Right renal pelvis (tissue), 4 donors: ENCODE results near the gene ZGRF1. TPM values are rescaled to one million over a fixed set of nuclear protein-coding genes. Genes with fewer than 3 reads are reported as not detected.
"Not testable (repeated sequence)": the region's sequence is repeated elsewhere in the genome, so short reads cannot be mapped to it uniquely, and the experiment has no call there.

Source experiments
- DNase-seq, 4 donors: peaks; one replicate each; pipeline ENCODE4 v3.0.0-alpha.2; 2013; ENCODE audit warnings: low read depth in 4 of 4, low spot score in 3 of 4, missing footprints in 1 of 4
- polyA plus RNA-seq, 4 donors: library from polyadenylated mRNA; unstranded; fragments of 120-200 nt; gene quantifications; one replicate each; pipeline ENCODE4 v1.2.1, GENCODE V29; 2013; ENCODE audit not compliant: insufficient read length in 4 of 4

Gene ZGRF1
- polyA plus RNA-seq, 4 donors: 11.6 to 14.8 (median 12.6) TPM

- DNase-seq: not testable (repeated sequence)
Measured at GRCh38 chr4:112644595-112645535, 8.2 kb upstream of the ZGRF1 start.

- no peak for DNase-seq
Measured at GRCh38 chr4:112642526-112642925, 5.8 kb upstream of the ZGRF1 start.

DNA sequence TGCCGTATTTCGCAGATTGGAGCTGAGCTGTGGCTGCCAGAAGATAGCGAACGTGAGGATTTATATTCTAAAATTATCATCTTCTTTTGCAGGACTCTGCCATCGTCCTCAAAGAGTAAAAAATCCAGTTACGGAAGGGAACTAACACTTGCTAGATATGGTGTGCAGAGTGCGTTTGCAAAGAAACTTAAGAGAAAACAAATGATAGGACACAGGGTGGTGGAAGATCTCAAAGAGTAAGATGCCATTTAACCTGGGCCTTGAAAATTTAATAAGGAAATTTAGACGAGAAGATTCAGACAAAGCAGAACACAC is 800 bp upstream of the ZGRF1 start:
- no peak for DNase-seq

GRCh38 chr4:112633477-112634235 is 3.1 kb downstream of the ZGRF1 start:
- no peak for DNase-seq

DNA sequence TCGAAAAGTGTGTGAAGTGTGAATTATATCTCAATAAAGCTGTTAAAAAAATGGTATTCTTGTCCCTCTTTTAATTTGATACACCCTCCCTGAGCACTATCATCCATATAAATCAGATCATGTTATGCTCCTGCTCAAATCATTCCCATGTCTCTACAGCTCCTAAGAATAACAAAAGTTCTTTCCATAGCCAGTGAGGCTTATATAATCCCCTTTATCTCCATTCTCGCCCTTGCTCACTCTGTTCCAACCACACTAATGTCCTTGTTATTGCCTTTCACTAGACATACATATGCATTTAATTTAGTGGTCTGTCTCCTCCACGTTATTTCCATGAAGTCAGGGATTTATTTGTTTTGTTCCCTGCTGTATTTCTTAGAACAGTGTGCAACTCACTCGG is 10.5 kb downstream of the ZGRF1 start:
- DNase-seq: no peak

DNA sequence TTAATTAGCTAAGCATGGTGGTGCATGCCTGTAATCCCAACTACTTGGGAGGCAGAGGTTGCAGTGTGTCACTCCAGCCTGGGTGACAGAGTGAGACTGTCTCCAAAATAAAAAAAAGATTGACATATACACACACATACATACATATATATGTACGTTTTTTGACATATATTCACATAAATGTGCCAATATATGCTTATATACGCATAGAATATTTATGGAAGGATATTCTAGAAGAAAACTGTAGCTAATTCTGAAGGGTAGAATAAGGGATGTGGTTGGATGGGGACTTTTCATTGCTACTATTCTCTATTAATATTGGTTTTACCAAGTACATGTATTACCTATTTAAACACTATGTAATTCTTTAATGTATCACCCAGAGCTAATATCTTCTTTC is 19.7 kb downstream of the ZGRF1 start:
- no peak for DNase-seq

GRCh38 chr4:112612814-112613213 is 23.9 kb downstream of the ZGRF1 start:
- not testable (repeated sequence) for DNase-seq

- peak; percentile 33 to 45 (median 40) for DNase-seq
Measured at GRCh38 chr4:112604589-112604988, 32.1 kb downstream of the ZGRF1 start.

DNA sequence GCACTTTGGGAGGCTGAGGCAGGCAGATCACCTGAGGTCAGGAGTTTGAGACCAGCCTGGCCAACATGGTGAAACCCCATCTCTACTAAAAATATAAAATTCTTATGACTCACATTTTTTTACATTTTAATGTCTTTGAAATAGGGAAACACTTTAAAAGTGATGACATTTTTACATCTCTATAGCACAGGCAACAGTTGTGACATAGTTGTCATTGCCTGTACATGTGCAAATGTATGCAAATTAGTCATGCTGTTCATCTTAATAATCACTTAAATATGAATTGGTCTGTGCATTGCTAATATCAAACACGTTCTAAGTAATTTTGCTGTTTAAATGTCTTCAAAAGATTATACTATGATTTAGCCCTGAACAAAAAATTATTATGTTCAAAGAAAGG is 41.7 kb downstream of the ZGRF1 start:
- no peak for DNase-seq

GRCh38 chr4:112593438-112594133 is 43.1 kb downstream of the ZGRF1 start:
- DNase-seq: no peak

DNA sequence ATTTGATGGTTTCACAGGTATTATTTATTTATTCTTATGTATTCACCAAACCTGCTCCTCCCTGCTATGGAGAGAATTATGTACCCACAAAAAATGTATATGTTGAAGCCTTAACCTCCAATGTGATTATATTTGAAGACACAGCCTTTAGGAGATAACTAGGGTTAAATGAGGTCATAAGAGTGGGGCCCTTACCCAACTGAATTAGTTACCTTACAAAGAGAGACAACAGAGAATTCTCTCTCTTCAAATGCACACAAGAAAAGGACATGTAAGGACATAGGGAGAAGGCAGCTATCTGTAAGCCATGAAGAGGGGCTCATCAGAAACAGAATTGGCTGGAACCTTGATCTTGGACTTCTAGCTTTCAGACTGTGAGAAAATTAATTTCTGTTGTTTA is 44.0 kb downstream of the ZGRF1 start:
- DNase-seq: no peak

DNA sequence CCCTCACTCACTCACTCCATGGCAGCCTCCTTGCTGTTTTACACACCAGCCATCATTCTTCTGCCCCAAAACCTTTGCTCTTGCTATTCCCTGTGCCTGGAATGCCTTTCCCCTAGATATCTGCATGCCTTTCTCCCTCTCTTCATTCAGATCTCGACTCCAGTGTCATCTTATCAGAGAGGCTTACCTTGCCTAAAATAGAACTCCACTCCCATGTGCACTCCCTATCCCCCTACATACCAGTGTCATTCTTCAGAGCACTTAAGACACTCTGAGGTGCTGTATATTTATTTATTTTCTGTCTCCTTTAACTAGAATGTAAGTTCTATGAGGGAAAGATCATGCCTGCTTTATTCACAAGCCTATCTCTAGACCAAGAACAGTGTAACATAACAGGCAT is 45.1 kb downstream of the ZGRF1 start:
- DNase-seq: no peak

- DNase-seq: no peak
Measured at GRCh38 chr4:112589206-112589605, 47.5 kb downstream of the ZGRF1 start.

- DNase-seq: no peak
Measured at GRCh38 chr4:112585977-112586736, 50.6 kb downstream of the ZGRF1 start.

- DNase-seq: no peak
Measured at GRCh38 chr4:112567536-112567935, 69.2 kb downstream of the ZGRF1 start.

DNA sequence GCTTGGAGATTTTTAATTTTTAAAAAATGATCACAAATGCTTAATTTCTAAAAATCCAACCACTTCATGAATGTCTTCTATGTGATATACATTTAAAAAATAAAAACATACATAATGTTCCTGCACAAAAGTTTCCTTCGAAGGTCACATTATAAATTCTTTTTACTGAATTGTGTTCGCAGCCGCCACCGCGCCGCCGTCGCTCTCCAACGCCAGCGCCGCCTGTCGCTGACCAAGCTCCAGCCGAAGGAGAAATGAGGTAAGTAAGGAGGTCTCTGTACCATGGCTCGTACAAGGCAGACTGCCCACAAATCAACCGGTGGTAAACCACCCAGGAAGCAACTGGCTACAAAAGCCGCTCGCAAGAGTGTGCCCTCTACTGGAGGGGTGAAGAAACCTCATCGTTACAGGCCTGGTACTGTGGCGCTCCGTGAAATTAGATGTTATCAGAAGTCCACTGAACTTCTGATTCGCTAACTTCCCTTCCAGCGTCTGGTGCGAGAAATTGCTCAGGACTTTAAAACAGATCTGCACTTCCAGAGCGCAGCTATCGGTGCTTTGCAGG is 71.9 kb downstream of the ZGRF1 start:
- no peak for DNase-seq

DNA sequence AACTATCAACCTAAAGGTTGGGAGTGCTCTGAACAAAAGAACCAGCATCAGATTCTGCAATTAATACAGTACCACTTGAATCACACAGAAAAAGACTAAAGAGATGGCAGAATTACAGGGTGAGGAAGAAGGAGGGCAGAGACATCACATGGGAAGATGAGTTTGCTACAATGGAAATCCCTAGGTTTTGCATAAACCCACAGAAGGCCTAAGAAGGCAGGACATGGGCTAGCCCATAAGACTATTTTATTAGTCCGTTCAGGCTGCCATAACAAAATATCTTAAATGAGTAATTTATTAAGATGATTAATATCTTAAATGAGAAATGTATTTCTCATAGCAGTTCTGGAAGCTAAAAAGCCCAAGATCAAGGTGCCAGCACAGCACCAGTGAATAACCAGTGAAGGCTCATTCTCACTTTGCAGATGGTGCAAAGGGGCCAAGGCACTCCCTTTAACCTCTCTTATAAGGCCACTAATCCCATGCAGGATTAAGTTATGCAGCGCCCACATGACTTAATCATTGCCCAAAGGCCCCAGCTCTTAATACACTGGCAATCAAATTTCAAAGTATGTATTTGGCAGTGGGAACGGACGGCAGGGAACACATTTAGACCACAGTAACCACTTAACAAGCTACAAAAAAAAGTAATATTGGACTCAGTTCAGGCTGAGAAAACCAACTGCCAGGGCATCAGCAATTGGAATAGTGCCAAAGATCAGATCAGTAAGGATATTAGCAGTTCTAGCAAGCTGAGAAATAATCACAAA is 73.1 kb downstream of the ZGRF1 start:
- DNase-seq: no peak

- no peak for DNase-seq
Measured at GRCh38 chr4:112562254-112562879, 74.3 kb downstream of the ZGRF1 start.

GRCh38 chr4:112560084-112560483 is 76.6 kb downstream of the ZGRF1 start:
- no peak for DNase-seq
